ENCODE measurements around the gene CHRNE.
"Not testable (repeated sequence)": the region's sequence is repeated elsewhere in the genome, so short reads cannot be mapped to it uniquely, and the experiment has no call there.

CHRNE gene

GRCh38 chr17:4881761-4882555 lies 20.9 kb downstream of the CHRNE start:
- DNase-seq = peak; percentile 43

GRCh38 chr17:4880857-4881256 lies 22.0 kb downstream of the CHRNE start:
- DNase-seq = no peak

GRCh38 chr17:4879601-4880000 lies 23.3 kb downstream of the CHRNE start:
- peak; percentile 90 for DNase-seq

GRCh38 chr17:4877089-4877488 lies 25.8 kb downstream of the CHRNE start:
- peak; percentile 26 for DNase-seq

GRCh38 chr17:4872786-4873185 lies 30.1 kb downstream of the CHRNE start:
- peak; percentile 88 for DNase-seq

GRCh38 chr17:4870855-4871254 lies 32.0 kb downstream of the CHRNE start:
- peak; percentile 87 for DNase-seq

- peak; percentile 64 for DNase-seq
Observed at GRCh38 chr17:4869058-4869998, 33.6 kb downstream of the CHRNE start.

GRCh38 chr17:4867535-4867934 lies 35.4 kb downstream of the CHRNE start:
- not testable (repeated sequence) for DNase-seq

- no peak for DNase-seq
Observed at GRCh38 chr17:4863321-4863720, 39.6 kb downstream of the CHRNE start.

- DNase-seq = no peak
Observed at GRCh38 chr17:4862720-4863119, 40.2 kb downstream of the CHRNE start.

GRCh38 chr17:4861052-4861451 lies 41.8 kb downstream of the CHRNE start:
- DNase-seq = no peak

GRCh38 chr17:4860651-4861050 lies 42.2 kb downstream of the CHRNE start:
- no peak for DNase-seq

GRCh38 chr17:4859816-4860625 lies 42.9 kb downstream of the CHRNE start:
- DNase-seq = no peak

- no peak for DNase-seq
Observed at GRCh38 chr17:4858882-4859260, 44.0 kb downstream of the CHRNE start.

- peak; percentile 76 for DNase-seq
Observed at GRCh38 chr17:4858068-4858881, 44.6 kb downstream of the CHRNE start.

GRCh38 chr17:4857347-4857746 lies 45.6 kb downstream of the CHRNE start:
- not testable (repeated sequence) for DNase-seq

- DNase-seq = no peak
Observed at GRCh38 chr17:4856937-4857314, 46.0 kb downstream of the CHRNE start.

- DNase-seq = no peak
Observed at GRCh38 chr17:4856271-4856936, 46.5 kb downstream of the CHRNE start.

GRCh38 chr17:4854111-4854681 lies 48.7 kb downstream of the CHRNE start:
- DNase-seq = no peak

GRCh38 chr17:4853208-4853671 lies 49.7 kb downstream of the CHRNE start:
- DNase-seq = no peak
